Hematopoietic multipotent progenitor cell treated with erythropoietin and hydrocortisone succinate and interleukin-3 and kit ligand, for 8 days (in vitro differentiated cells): Measurements from ENCODE around the gene ECM1.

ENCODE experiments used
- DNase-seq: peaks from one replicate; pipeline ENCODE4 v3.0.0-alpha.2; 2015

The ECM1 gene

GRCh38 chr1:150507912-150508864, at the start of gene ECM1:
Gene ECM1, plus strand, starts transcription at chr1:150508109. Its CDS starts 101 bp downstream, at chr1:150508210.
- peak; percentile 54 for DNase-seq

GRCh38 chr1:150464422-150464826, 43.5 kb upstream of the ECM1 start:
- DNase-seq, result peak; percentile 64

GRCh38 chr1:150466964-150467363, 40.9 kb upstream of the ECM1 start:
- DNase-seq, result no peak

GRCh38 chr1:150469291-150469690, 38.6 kb upstream of the ECM1 start:
- DNase-seq, result no peak

- DNase-seq, result no peak
Measured at GRCh38 chr1:150472601-150473200, 35.2 kb upstream of the ECM1 start.

GRCh38 chr1:150473659-150474058, 34.2 kb upstream of the ECM1 start:
- no peak for DNase-seq

- DNase-seq, result no peak
Measured at GRCh38 chr1:150474869-150475268, 33.0 kb upstream of the ECM1 start.

- no peak for DNase-seq
Measured at GRCh38 chr1:150476754-150477153, 31.2 kb upstream of the ECM1 start.

GRCh38 chr1:150477320-150477719, 30.6 kb upstream of the ECM1 start:
- DNase-seq, result no peak

GRCh38 chr1:150477733-150478132, 30.2 kb upstream of the ECM1 start:
- no peak for DNase-seq

- DNase-seq, result no peak
Measured at GRCh38 chr1:150479370-150479769, 28.5 kb upstream of the ECM1 start.

GRCh38 chr1:150479927-150480352, 28.0 kb upstream of the ECM1 start:
- DNase-seq, result no peak

GRCh38 chr1:150484431-150484830, 23.5 kb upstream of the ECM1 start:
- DNase-seq, result no peak

GRCh38 chr1:150484861-150485260, 23.0 kb upstream of the ECM1 start:
- peak; percentile 67 for DNase-seq

- peak; percentile 99 for DNase-seq
Measured at GRCh38 chr1:150486966-150487762, 20.7 kb upstream of the ECM1 start, which contains the start of gene TARS2. Gene TARS2, plus strand, starts transcription at chr1:150487419. Its CDS starts 32 bp downstream, at chr1:150487451.

GRCh38 chr1:150487763-150488115, 20.2 kb upstream of the ECM1 start:
- DNase-seq, result no peak

GRCh38 chr1:150493175-150493574, 14.7 kb upstream of the ECM1 start:
- no peak for DNase-seq

- no peak for DNase-seq
Measured at GRCh38 chr1:150498342-150498741, 9.6 kb upstream of the ECM1 start.

GRCh38 chr1:150505431-150505830, 2.5 kb upstream of the ECM1 start:
- no peak for DNase-seq

- DNase-seq, result no peak
Measured at GRCh38 chr1:150508982-150509381, 1.1 kb downstream of the ECM1 start.

GRCh38 chr1:150511551-150511950, 3.6 kb downstream of the ECM1 start:
- no peak for DNase-seq

- DNase-seq, result no peak
Measured at GRCh38 chr1:150511985-150512660, 4.2 kb downstream of the ECM1 start.

GRCh38 chr1:150512846-150513245, 4.9 kb downstream of the ECM1 start:
- no peak for DNase-seq
